HG02981 (cell line): ENCODE results near the gene GSTA3.
"Not testable (repeated sequence)": the region's sequence is repeated elsewhere in the genome, so short reads cannot be mapped to it uniquely, and the experiment has no call there.

Experiments
- ATAC-seq: cut with Tn5 transposase; IDR thresholded peaks from one replicate; pipeline ENCODE4 v1.9.1; 2021; ENCODE audit warnings: mild to moderate bottlenecking, moderate library complexity; ENCODE audit not compliant: unreplicated experiment

Gene GSTA3

DNA sequence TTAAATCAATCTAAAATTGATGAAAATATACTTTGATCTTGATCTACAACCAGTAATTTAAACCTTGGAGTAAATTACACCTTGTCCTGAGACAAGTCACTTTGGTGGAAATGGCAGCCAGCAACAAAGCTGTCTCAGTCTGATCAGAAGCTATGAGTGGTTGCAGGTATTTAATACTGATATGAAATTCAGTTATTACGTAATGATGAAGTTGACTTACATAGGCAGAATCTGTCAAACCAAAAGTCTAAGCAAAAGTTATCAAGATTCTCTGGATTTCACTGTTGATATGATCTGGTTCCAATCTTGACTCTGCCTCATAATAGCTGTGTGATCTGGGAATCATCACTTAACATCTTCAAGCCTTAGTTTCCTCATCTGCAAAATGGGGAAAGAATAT is 41.3 kb downstream of the GSTA3 start:
- ATAC-seq = no peak

GRCh38 chr6:52861151-52861550 is 48.3 kb downstream of the GSTA3 start:
- ATAC-seq = not testable (repeated sequence)

GRCh38 chr6:52858416-52858815 is 51.1 kb downstream of the GSTA3 start:
- ATAC-seq = no peak

DNA sequence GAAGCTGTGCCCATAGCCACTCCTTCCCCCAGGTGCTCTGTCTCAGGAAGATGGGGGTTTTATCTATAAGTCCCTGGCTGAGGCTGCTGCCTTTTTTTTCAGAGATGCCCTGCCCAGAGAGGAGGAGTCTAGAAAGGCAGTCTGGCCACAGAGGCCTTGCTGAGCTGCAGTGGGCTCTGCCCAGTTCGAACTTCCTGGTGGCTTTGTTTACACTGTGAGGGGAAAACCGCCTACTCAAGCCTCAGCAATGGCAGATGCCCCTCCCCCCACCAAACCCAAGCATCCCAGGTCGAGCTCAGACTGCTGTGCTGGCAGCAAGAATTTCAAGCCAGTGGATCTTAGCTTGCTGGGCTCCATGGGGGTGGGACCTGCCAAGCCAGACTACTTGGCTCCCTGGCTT is 53.4 kb downstream of the GSTA3 start:
- ATAC-seq = not testable (repeated sequence)

DNA sequence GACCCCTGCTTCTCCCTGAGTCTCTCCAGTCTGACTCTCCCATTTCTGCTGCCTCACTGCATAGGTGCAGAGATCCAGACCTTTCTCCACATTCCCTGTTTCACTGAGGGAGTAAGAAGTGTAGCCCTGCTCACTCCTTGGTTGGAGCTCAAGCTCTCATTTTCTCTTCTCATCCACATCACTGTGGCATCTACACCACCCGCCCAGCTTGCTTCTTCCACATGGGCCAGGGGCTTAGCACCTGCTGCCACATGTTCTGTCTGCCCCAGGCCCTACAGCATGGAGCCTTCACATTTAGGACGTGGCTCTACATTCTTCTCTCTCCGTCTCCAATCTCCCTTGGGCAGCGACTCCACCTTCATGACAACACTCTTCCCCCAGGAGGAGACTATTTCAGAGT is 60.4 kb downstream of the GSTA3 start:
- ATAC-seq = no peak
